ENCODE data around the gene TSPAN7. TPM values are rescaled to one million over a fixed set of nuclear protein-coding genes. Genes with fewer than 3 reads are reported as not detected.

Gene TSPAN7
- total and polyA plus RNA-seq, 2 of the 4 experiments (the other 2 are of a cell fraction), result not detected

- no peak overlapping the region for H3K14ac ChIP-seq (replicated peaks; ENCODE audit: low read depth, low read length)
- H3K4me3 ChIP-seq (ENCODE audit: insufficient read depth, low read depth, low read length), result no peak overlapping the region
- intact Hi-C loops (cut with micrococcal nuclease), result no loop called here
- POLR2A ChIA-PET (ENCODE audit: unreplicated experiment), result no interaction called here
- H2BK20ac ChIP-seq (ENCODE audit: low read depth, low read length), result no peak overlapping the region
- H2AK5ac ChIP-seq (ENCODE audit: low read depth, low read length), result no peak overlapping the region
- H3K23ac ChIP-seq (ENCODE audit: low read depth, low read length), result no peak overlapping the region
- no peak overlapping the region for H2AK9ac ChIP-seq (replicated peaks; ENCODE audit: low read depth, low read length, poor library complexity)
- H3K9me3 ChIP-seq (ENCODE audit: control insufficient read depth, insufficient read depth, low read length), result no peaks in the 10 kb centered on the region
- TF ChIP-seq RFX5 (IDR thresholded peaks at IDR 0.05; ENCODE audit: low read depth, low read length) (no peak), RCOR1 (IDR thresholded peaks at IDR 0.05; ENCODE audit: insufficient replicate concordance, low read length) (no peak), BHLHE40 (IDR thresholded peaks at IDR 0.05; ENCODE audit: low read depth, low read length) (no peak), RAD21 (IDR thresholded peaks at IDR 0.05; ENCODE audit: low read length) (no peak), MAZ (IDR thresholded peaks at IDR 0.05; ENCODE audit: borderline replicate concordance, low read depth, low read length) (no peak), CEBPB (IDR thresholded peaks at IDR 0.05; ENCODE audit: low read depth, low read length) (no peak), MAFK (IDR thresholded peaks at IDR 0.05; ENCODE audit: low read depth, low read length) (no peak), ELK1 (IDR thresholded peaks at IDR 0.05; ENCODE audit: borderline replicate concordance, low read depth, low read length) (no peak), FOS (IDR thresholded peaks at IDR 0.05; ENCODE audit: low read depth, low read length) (no peak), SMC3 (IDR thresholded peaks at IDR 0.05; ENCODE audit: low read depth, low read length) (no peak), CHD1 (IDR thresholded peaks at IDR 0.05; ENCODE audit: low read depth, low read length) (no peak), USF2 (IDR thresholded peaks at IDR 0.05; ENCODE audit: low read depth, low read length) (no peak)
- H3K79me1 ChIP-seq (ENCODE audit: low read depth in 1 of 2, low read length in 2 of 2), result no peaks in the 10 kb centered on the region
- no peak overlapping the region for H2BK120ac ChIP-seq (ENCODE audit: low read depth, low read length)
- H2BK5ac ChIP-seq (ENCODE audit: low read depth, low read length, poor library complexity, severe bottlenecking), result no peak overlapping the region
- no peak for ATAC-seq (ENCODE audit: low read depth)
- WGBS, 2 experiments (ENCODE audit: extremely low coverage in 2 of 2, insufficient read length in 1 of 2), result no CpG with 5 or more reads among the region's 3 CpGs
- H3K4me2 ChIP-seq (ENCODE audit: low read depth, low read length), result no peak overlapping the region
- in situ Hi-C loops (cut with MboI; ENCODE audit: low sequenced_read_pairs), result no loop called here
- no peak overlapping the region for H3K27ac ChIP-seq (ENCODE audit: insufficient read depth, low read length)
- no peak overlapping the region for H3K56ac ChIP-seq (ENCODE audit: extremely low read depth, insufficient read depth, low read length)
- no peak overlapping the region for H2BK15ac ChIP-seq (ENCODE audit: low read depth, low read length)
- H4K91ac ChIP-seq (ENCODE audit: insufficient read depth, low read depth, low read length), result no peak overlapping the region
- no peaks in the 10 kb centered on the region for H3K36me3 ChIP-seq (ENCODE audit: control insufficient read depth, insufficient read depth, low read length)
- no peak for DNase-seq
- no peaks in the 10 kb centered on the region for H3K9me1 ChIP-seq (ENCODE audit: insufficient read depth, low read length)
- no peaks in the 10 kb centered on the region for H3K27me3 ChIP-seq (ENCODE audit: control insufficient read depth, insufficient read depth, low read length)
- no peak overlapping the region for H3K18ac ChIP-seq (ENCODE audit: low read depth, low read length)
- no peaks in the 10 kb centered on the region for H3K4me1 ChIP-seq (ENCODE audit: control insufficient read depth, insufficient read depth, low read length)
- BruUV-seq (replicated peaks), result no TSS peak
- dilution Hi-C loops (cut with HindIII; ENCODE audit: low sequenced_read_pairs, unreplicated experiment), result no loop called here
- H3K4ac ChIP-seq (ENCODE audit: low read depth, low read length), result no peak overlapping the region
- CTCF ChIA-PET, result no interaction called here
- no peak overlapping the region for H4K8ac ChIP-seq (ENCODE audit: low read depth in 2 of 2, low read length in 2 of 2)
- no peak overlapping the region for H3K9ac ChIP-seq (ENCODE audit: low read depth, low read length)
- no peaks in the 10 kb centered on the region for H4K20me1 ChIP-seq (ENCODE audit: insufficient read depth, low read length)
- H4K5ac ChIP-seq (ENCODE audit: low read depth, low read length), result no peak overlapping the region
- no peak overlapping the region for H2AFZ ChIP-seq (replicated peaks; ENCODE audit: low read length, poor library complexity)
Measured at GRCh38 chrX:38548508-38548907, 12.8 kb upstream of the TSPAN7 start.

Measured in IMR-90 (cell line).